Fibroblast of lung (primary cell): ENCODE measurements around the gene UGGT2.

Experiments
- CTCF ChIP-seq, 2 donors: IDR thresholded peaks in 1 of 2; conservative IDR thresholded peaks in 1 of 2; 1 replicate in 1 of 2; 2 replicates in 1 of 2; pipeline ENCODE4 v1.5.1; 2011 to 2012; ENCODE audit warnings: low read length in 2 of 2, control low read depth in 1 of 2, inconsistent platforms in 1 of 2, low read depth in 1 of 2, mild to moderate bottlenecking in 1 of 2
- EZH2 ChIP-seq: IDR thresholded peaks from 2 replicates; pipeline ENCODE4 v1.5.1; 2012; ENCODE audit warnings: low read length, control low read depth, mild to moderate bottlenecking; ENCODE audit errors: missing control alignments

GRCh38 chr13:96032717-96033116, 20.5 kb downstream of the UGGT2 start:
- TF ChIP-seq CTCF (conservative IDR thresholded peaks at IDR 0.05 in 1 of 2, IDR thresholded peaks at IDR 0.05 in 1 of 2; ENCODE audit: low read depth in 1 of 2, low read length in 2 of 2) (no peak), EZH2 (no peak)
